Stomach (tissue), 4 donors: ENCODE measurements around the gene DLD.

Experiments
- POLR2A ChIP-seq, 4 donors: fragments of 450-650 bp; IDR thresholded peaks; one replicate each; pipeline ENCODE4 v1.6.1; 2016; ENCODE audit warnings: antibody characterized with exemption in 4 of 4, control low read depth in 2 of 4, mild to moderate bottlenecking in 1 of 4, moderate library complexity in 1 of 4
- POLR2AphosphoS5 ChIP-seq, 3 donors: sonication (generic); formaldehyde crosslinking; IDR thresholded peaks; one replicate each; pipeline ENCODE4 v1.6.1; 2016; ENCODE audit warnings: antibody characterized with exemption in 3 of 3
- TF ChIP-seq, protein P1 (sequence below), 7 experiments: fragments of 450-650 bp in 4 of 7; fragments of 200-600 bp in 3 of 7; sonication (generic) in 3 of 7; IDR thresholded peaks; one replicate each; pipeline ENCODE4 v1.5.1; 2016 to 2019; ENCODE audit warnings: antibody characterized with exemption in 7 of 7, control low read depth in 2 of 7, mild to moderate bottlenecking in 1 of 7

DNA sequence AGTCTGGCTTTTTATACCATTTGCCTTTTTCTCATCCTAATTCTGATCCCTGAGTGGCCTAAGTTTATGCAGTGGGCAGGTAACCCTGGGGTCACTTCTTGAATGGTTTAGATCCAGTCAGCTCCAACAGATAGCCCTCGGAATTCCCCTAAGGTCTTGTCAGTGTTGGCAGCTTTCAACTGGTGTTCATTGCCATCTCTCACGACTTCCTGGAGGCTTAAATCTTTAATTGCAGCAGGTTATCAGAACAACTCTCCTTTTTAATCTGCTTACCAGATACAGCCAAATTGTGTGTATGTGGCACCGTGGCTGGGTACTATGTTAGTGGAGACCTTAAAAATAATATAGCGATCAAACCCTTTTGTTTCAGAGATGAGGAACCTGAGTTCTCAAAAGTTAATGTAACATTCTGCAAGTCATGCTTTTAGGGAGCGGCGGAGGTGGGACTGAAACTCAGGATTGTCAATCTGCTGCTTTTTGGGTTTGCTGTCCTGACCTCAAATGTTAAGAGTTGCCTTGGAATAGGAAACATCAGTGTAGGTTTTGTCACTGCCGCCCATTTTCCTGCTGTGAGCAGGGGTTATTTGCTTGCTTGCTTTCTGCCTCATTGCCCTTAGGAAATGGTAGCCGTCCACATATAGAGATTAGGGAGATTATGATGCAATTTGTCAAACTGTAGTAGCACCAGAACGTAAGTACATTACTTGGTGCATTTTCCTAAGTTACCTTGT lies 818 bp downstream of the DLD start:
- TF ChIP-seq, protein P1, sequence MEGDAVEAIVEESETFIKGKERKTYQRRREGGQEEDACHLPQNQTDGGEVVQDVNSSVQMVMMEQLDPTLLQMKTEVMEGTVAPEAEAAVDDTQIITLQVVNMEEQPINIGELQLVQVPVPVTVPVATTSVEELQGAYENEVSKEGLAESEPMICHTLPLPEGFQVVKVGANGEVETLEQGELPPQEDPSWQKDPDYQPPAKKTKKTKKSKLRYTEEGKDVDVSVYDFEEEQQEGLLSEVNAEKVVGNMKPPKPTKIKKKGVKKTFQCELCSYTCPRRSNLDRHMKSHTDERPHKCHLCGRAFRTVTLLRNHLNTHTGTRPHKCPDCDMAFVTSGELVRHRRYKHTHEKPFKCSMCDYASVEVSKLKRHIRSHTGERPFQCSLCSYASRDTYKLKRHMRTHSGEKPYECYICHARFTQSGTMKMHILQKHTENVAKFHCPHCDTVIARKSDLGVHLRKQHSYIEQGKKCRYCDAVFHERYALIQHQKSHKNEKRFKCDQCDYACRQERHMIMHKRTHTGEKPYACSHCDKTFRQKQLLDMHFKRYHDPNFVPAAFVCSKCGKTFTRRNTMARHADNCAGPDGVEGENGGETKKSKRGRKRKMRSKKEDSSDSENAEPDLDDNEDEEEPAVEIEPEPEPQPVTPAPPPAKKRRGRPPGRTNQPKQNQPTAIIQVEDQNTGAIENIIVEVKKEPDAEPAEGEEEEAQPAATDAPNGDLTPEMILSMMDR (IDR thresholded peaks at IDR 0.05) = no peak
- no peak for TF ChIP-seq POLR2A (IDR thresholded peaks at IDR 0.05)
- TF ChIP-seq POLR2AphosphoS5 (IDR thresholded peaks at IDR 0.05) = no peak
